ENCODE data around the gene CCDC197. TPM values are rescaled to one million over a fixed set of nuclear protein-coding genes. Genes with fewer than 3 reads are reported as not detected.

CCDC197 gene
- total RNA-seq, 2 donors from 2014 or later: not detected

DNA sequence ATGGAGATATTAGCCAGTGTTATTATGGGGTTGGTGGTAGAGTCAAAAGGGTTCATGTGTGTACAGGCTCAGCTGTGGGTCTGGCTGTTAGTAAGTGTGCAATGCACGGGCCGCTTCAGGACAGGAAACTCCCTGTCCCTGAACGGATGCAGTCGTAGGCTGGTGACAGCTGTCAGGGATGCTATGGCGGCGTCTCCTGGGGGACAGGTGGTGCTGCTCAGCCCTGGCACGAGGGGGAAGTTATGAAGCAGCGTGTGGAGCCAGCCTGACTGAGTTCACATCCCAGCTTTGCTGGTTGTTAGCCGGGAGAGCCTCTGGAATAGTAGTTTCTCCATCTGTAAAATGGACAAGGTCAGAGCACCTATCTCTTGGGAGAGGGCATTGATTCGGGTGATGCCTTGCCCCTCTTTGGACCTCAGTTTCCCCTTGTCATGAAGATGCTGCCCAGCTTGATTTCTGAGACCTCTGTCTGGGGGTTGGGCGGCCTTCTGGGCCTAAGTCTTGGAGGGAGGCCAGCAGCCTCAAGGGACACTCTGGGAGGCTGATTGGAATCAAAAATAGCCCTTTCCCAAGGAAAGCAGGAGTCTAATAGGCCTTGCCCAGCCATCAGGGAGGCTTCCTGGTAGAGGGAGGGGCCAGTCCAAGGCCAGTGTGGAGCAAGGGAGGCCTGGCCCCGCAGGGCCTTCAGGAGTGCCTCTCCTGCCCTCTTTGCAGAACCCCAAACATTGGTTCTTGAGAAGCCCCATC, 27.8 kb upstream of the CCDC197 start:
- H3K36me3 ChIP-seq: no peaks in the 10 kb centered on the region
- DNase-seq (ENCODE audit: low spot score): no peak
- no peak overlapping the region for H3K27ac ChIP-seq
- intact Hi-C loops (cut with DNase I): no loop called here
- no peaks in the 10 kb centered on the region for H3K4me1 ChIP-seq (replicated peaks)
- 81% methylated on average over 12 of the region's 12 CpGs for WGBS
- H3K27me3 ChIP-seq (replicated peaks; ENCODE audit: insufficient read depth): no peaks in the 10 kb centered on the region
- no peaks in the 10 kb centered on the region for H3K9me3 ChIP-seq
- no peak for TF ChIP-seq CTCF (IDR thresholded peaks at IDR 0.05)
- no peak for TF ChIP-seq POLR2AphosphoS5 (IDR thresholded peaks at IDR 0.05)
- no peak for TF ChIP-seq POLR2A (IDR thresholded peaks at IDR 0.05)
- H3K4me3 ChIP-seq: no peak overlapping the region

DNA sequence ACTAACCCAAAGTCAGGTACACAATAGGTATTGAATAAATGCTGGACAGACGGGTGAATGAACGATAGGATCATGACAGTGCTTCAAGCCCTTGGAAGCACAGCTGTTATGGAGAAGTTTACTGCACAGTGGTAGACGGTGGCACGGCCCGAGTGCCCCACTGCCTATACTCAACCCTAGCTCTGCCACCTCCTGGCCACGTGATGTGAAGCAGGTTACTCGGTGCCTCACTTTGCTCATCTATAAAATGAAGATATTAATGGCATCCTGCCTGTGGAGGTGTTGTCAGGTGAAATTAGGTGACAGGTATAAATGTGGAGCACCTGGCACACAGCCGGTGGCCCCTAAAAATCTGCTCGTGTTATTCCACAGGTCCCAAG, 26.5 kb upstream of the CCDC197 start:
- no peak for DNase-seq (ENCODE audit: low spot score)
- Histone ChIP-seq H3K27ac (no peak overlapping the region), H3K36me3 (no peaks in the 10 kb centered on the region), H3K4me3 (peak overlapping the region; percentile 1 to 4), H3K27me3 (replicated peaks; ENCODE audit: insufficient read depth) (no peaks in the 10 kb centered on the region), H3K4me1 (replicated peaks) (no peaks in the 10 kb centered on the region), H3K9me3 (no peaks in the 10 kb centered on the region)
- WGBS: 23% methylated on average over 9 of the region's 9 CpGs
- intact Hi-C loops (cut with DNase I): no loop called here
- TF ChIP-seq POLR2AphosphoS5 (IDR thresholded peaks at IDR 0.05): no peak
- TF ChIP-seq POLR2A (IDR thresholded peaks at IDR 0.05): no peak
- TF ChIP-seq CTCF (IDR thresholded peaks at IDR 0.05): peak in 1 of 4 experiments; percentile 42

DNA sequence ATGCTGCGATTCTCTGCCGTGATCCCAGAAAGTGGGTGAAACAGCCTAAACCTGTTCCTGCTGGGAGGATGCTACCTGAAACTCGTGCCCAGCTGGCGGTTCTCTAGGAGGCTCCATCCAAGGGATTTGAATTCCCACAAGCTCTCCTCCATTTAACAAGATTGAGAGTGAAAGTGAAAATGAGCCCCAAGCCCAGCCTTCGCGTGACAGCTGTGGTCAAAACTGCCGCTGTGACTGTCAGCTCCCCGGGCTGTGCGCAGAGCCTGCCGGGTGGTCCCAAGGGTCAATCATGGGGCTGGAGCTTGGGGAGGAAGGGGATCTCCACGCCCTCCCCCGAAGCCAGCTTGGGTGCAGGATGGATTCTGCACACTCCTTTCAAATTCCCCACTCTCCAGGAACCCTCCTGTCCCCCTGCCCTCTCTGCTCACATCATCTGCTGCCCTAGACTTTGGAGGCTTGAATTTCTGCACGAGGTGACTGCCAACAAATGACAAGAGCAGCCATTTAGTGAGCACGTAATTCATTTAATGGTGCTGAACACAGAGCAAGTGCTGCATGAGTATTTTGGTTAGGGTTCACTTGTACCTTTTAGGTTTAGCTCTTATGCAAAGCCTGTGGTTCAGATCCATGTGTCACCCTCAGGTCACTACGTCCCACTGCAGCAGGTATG, 26.0 kb upstream of the CCDC197 start:
- 31% methylated on average over 15 of the region's 15 CpGs for WGBS
- no peak for TF ChIP-seq POLR2A (IDR thresholded peaks at IDR 0.05)
- TF ChIP-seq CTCF (IDR thresholded peaks at IDR 0.05): no peak
- TF ChIP-seq POLR2AphosphoS5 (IDR thresholded peaks at IDR 0.05): no peak
- Histone ChIP-seq H3K4me1 (replicated peaks) (no peaks in the 10 kb centered on the region), H3K27ac (no peak overlapping the region), H3K36me3 (no peaks in the 10 kb centered on the region), H3K27me3 (replicated peaks; ENCODE audit: insufficient read depth) (no peaks in the 10 kb centered on the region), H3K9me3 (no peaks in the 10 kb centered on the region), H3K4me3 (peak overlapping the region; percentile 1 to 4)
- intact Hi-C loops (cut with DNase I): no loop called here
- no peak for DNase-seq (ENCODE audit: low spot score)

DNA sequence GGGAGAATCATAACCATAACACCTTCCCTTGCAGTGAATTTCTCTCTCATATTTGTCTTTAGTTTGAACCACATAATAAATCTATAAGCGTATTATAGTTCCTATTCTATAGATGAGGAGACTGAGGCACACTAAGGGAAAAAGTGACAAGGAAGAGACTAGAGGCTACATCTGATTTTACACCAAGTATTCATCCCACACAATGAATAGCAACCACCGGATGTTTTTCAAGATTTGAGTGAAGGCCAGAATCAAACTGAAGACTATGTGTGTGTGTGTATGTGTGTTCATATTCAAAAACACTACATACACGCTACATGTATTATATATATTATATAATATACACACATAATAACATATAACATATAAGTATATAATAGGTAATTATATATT, 25.5 kb upstream of the CCDC197 start:
- Histone ChIP-seq H3K27ac (no peak overlapping the region), H3K4me3 (no peak overlapping the region), H3K27me3 (replicated peaks; ENCODE audit: insufficient read depth) (no peaks in the 10 kb centered on the region), H3K4me1 (replicated peaks) (no peaks in the 10 kb centered on the region), H3K9me3 (no peaks in the 10 kb centered on the region), H3K36me3 (no peaks in the 10 kb centered on the region)
- 81% methylated on average over 3 of the region's 3 CpGs for WGBS
- TF ChIP-seq POLR2A (IDR thresholded peaks at IDR 0.05) (no peak), POLR2AphosphoS5 (IDR thresholded peaks at IDR 0.05) (no peak), CTCF (IDR thresholded peaks at IDR 0.05) (no peak)
- no peak for DNase-seq (ENCODE audit: low spot score)
- intact Hi-C loops (cut with DNase I): no loop called here

Measured in prostate gland (tissue), 2 donors.